ENCODE results near the gene PRRC2B. TPM values are rescaled to one million over a fixed set of nuclear protein-coding genes. Genes with fewer than 3 reads are reported as not detected.
A peak's percentile ranks its signal among the peaks of the same experiment; 100 is the strongest.
"Not testable (repeated sequence)": the region's sequence is repeated elsewhere in the genome, so short reads cannot be mapped to it uniquely, and the experiment has no call there.

Gene PRRC2B
- total and polyA plus RNA-seq, 2 experiments from 2014 or later = 48.2 to 118 TPM

- Histone ChIP-seq H3K27ac (no peak overlapping the region), H3K9me3 (ENCODE audit: low read depth) (peaks cover 9% of the 10 kb centered on the region), H3K79me2 (no peaks in the 10 kb centered on the region), H3K36me3 (replicated peaks; ENCODE audit: insufficient read depth, low read depth) (no peaks in the 10 kb centered on the region), H3K9me2 (replicated peaks; ENCODE audit: insufficient read depth) (no peaks in the 10 kb centered on the region), H3K4me2 (peak overlapping the region; percentile 68), H3K4me3 (no peak overlapping the region), H3K4me1 (ENCODE audit: insufficient read depth) (no peaks in the 10 kb centered on the region), H4K20me1 (ENCODE audit: insufficient read depth, poor library complexity, severe bottlenecking) (no peaks in the 10 kb centered on the region), H2AFZ (no peak overlapping the region), H3K27me3 (no peaks in the 10 kb centered on the region)
- no peak for DNase-seq (ENCODE audit: low spot score)
- TF ChIP-seq CTCF (IDR thresholded peaks at IDR 0.05; ENCODE audit: poor library complexity) = no peak
- no peak for TF ChIP-seq EZH2phosphoT487 (IDR thresholded peaks at IDR 0.05; ENCODE audit: low read depth, severe bottlenecking, unreplicated experiment)
- no peak for TF ChIP-seq EZH2 (IDR thresholded peaks at IDR 0.05; ENCODE audit: borderline replicate concordance)
- 82% methylated on average over 14 of the region's 30 CpGs for WGBS (ENCODE audit: low lambda C conversion rate, missing lambda C conversion rate)
Measured at GRCh38 chr9:131545786-131546335, 152.0 kb downstream of the PRRC2B start.

GRCh38 chr9:131546336-131547084 is 152.6 kb downstream of the PRRC2B start:
- Histone ChIP-seq H3K9me2 (replicated peaks; ENCODE audit: insufficient read depth) (no peaks in the 10 kb centered on the region), H3K27ac (no peak overlapping the region), H3K9me3 (ENCODE audit: low read depth) (peaks cover 9% of the 10 kb centered on the region), H3K79me2 (no peaks in the 10 kb centered on the region), H3K4me1 (ENCODE audit: insufficient read depth) (no peaks in the 10 kb centered on the region), H4K20me1 (ENCODE audit: insufficient read depth, poor library complexity, severe bottlenecking) (no peaks in the 10 kb centered on the region), H2AFZ (no peak overlapping the region), H3K4me3 (no peak overlapping the region), H3K27me3 (no peaks in the 10 kb centered on the region), H3K36me3 (replicated peaks; ENCODE audit: insufficient read depth, low read depth) (no peaks in the 10 kb centered on the region), H3K4me2 (peak overlapping the region; percentile 68)
- WGBS (ENCODE audit: low lambda C conversion rate, missing lambda C conversion rate) = 64% methylated on average over 20 of the region's 49 CpGs
- TF ChIP-seq EZH2 (IDR thresholded peaks at IDR 0.05; ENCODE audit: borderline replicate concordance) (no peak), CTCF (IDR thresholded peaks at IDR 0.05; ENCODE audit: poor library complexity) (no peak)
- DNase-seq (ENCODE audit: low spot score) = no peak

GRCh38 chr9:131549186-131549585 is 155.3 kb downstream of the PRRC2B start:
- H3K4me3 ChIP-seq; H3K9me2 ChIP-seq (replicated peaks; ENCODE audit: insufficient read depth); H3K4me1 ChIP-seq (ENCODE audit: insufficient read depth); H3K4me2 ChIP-seq; H4K20me1 ChIP-seq (ENCODE audit: insufficient read depth, poor library complexity, severe bottlenecking); DNase-seq (ENCODE audit: low spot score); H2AFZ ChIP-seq; H3K27ac ChIP-seq; H3K79me2 ChIP-seq; H3K9me3 ChIP-seq (ENCODE audit: low read depth); H3K36me3 ChIP-seq (replicated peaks; ENCODE audit: insufficient read depth, low read depth): not testable (repeated sequence)
- WGBS (ENCODE audit: low lambda C conversion rate, missing lambda C conversion rate) = 86% methylated on average over 10 of the region's 10 CpGs
- peaks cover 12% of the 10 kb centered on the region for H3K27me3 ChIP-seq

Small RNA genes lying within 50 kb of the gene (small RNA-seq; reads per million reads assigned to genes)
- gene SNORD62A (1.8 reads per million, percentile 85 among the genes with 10 or more reads in this experiment), gene SNORD62B (0.22 reads per million)

Other genes starting within 250 kb of the PRRC2B start
- gene FAM78A, start 117.6 kb upstream of the PRRC2B start, total RNA-seq = 0.27 and 0.52 TPM in 2 replicates
- 0.61 TPM in 1 of 2 replicates, not detected in the other for gene FAM78A, start 117.6 kb upstream of the PRRC2B start, polyA plus RNA-seq
- gene PLPP7, start 104.4 kb upstream of the PRRC2B start, total RNA-seq = 0.20 TPM in 1 of 2 replicates, not detected in the other
- gene PLPP7, start 104.4 kb upstream of the PRRC2B start, polyA plus RNA-seq = 0.46 and 0.92 TPM in 2 replicates
- gene POMT1, start 108.8 kb downstream of the PRRC2B start, total RNA-seq = 27.4 and 35.3 TPM in 2 replicates
- 34.4 and 44.8 TPM in 2 replicates for gene POMT1, start 108.8 kb downstream of the PRRC2B start, polyA plus RNA-seq
- gene UCK1, start 137.2 kb downstream of the PRRC2B start, total RNA-seq = 22.2 and 28.0 TPM in 2 replicates
- gene UCK1, start 137.2 kb downstream of the PRRC2B start, polyA plus RNA-seq = 32.7 and 36.8 TPM in 2 replicates
- gene PRRT1B, start 151.4 kb downstream of the PRRC2B start, total RNA-seq = 0.17 TPM in 1 of 2 replicates, not detected in the other
- 1.0 and 1.4 TPM in 2 replicates for gene PRRT1B, start 151.4 kb downstream of the PRRC2B start, polyA plus RNA-seq